WTC11 (cell line): Measurements from ENCODE around the gene ZSCAN5C. TPM values are rescaled to one million over a fixed set of nuclear protein-coding genes. Genes with fewer than 3 reads are reported as not detected.

Experiments
- ATF1 ChIP-seq: sonication (generic); formaldehyde crosslinking; IDR thresholded peaks from 2 replicates; pipeline ENCODE4 v1.8.1; 2023; ENCODE audit warnings: mild to moderate bottlenecking, moderate library complexity, missing genetic modification reagents
- CBFB ChIP-seq: sonication (generic); formaldehyde crosslinking; IDR thresholded peaks from 2 replicates; pipeline ENCODE4 v1.8.1; 2022; ENCODE audit warnings: mild to moderate bottlenecking, low read depth, missing genetic modification reagents
- CREB1 ChIP-seq: sonication (generic); formaldehyde crosslinking; IDR thresholded peaks from 2 replicates; pipeline ENCODE4 v1.8.0; 2023; ENCODE audit warnings: mild to moderate bottlenecking, missing genetic modification reagents
- ELF4 ChIP-seq: sonication (generic); formaldehyde crosslinking; IDR thresholded peaks from 2 replicates; pipeline ENCODE4 v1.8.1; 2022; ENCODE audit warnings: low read depth, mild to moderate bottlenecking, moderate library complexity, missing genetic modification reagents
- ETV6 ChIP-seq: sonication (generic); formaldehyde crosslinking; IDR thresholded peaks from 2 replicates; pipeline ENCODE4 v1.8.1; 2022; ENCODE audit warnings: mild to moderate bottlenecking, missing genetic modification reagents
- FOXP1 ChIP-seq: sonication (generic); formaldehyde crosslinking; IDR thresholded peaks from 2 replicates; pipeline ENCODE4 v1.8.0; 2022; ENCODE audit warnings: missing genetic modification reagents, mild to moderate bottlenecking, moderate library complexity, borderline replicate concordance
- GRHL2 ChIP-seq: fragments of 250-450 bp; sonication (Bioruptor Pico); IDR thresholded peaks from 2 replicates; pipeline ENCODE4 v1.8.0; 2022; ENCODE audit warnings: mild to moderate bottlenecking, moderate library complexity; ENCODE audit not compliant: insufficient replicate concordance, severe bottlenecking
- JUN ChIP-seq: sonication (generic); formaldehyde crosslinking; IDR thresholded peaks from 2 replicates; pipeline ENCODE4 v1.8.0; 2023; ENCODE audit warnings: mild to moderate bottlenecking, missing genetic modification reagents
- NFE2L1 ChIP-seq: sonication (generic); formaldehyde crosslinking; IDR thresholded peaks from 2 replicates; pipeline ENCODE4 v1.8.1; 2023; ENCODE audit warnings: missing genetic modification reagents
- NR1H2 ChIP-seq: sonication (generic); formaldehyde crosslinking; IDR thresholded peaks from 2 replicates; pipeline ENCODE4 v1.9.0; 2021; ENCODE audit warnings: mild to moderate bottlenecking, moderate library complexity, missing genetic modification reagents
- SMAD4 ChIP-seq: sonication (generic); formaldehyde crosslinking; IDR thresholded peaks from 2 replicates; pipeline ENCODE4 v1.8.0; 2022; ENCODE audit warnings: mild to moderate bottlenecking, missing genetic modification reagents
- ZNF263 ChIP-seq: sonication (generic); formaldehyde crosslinking; IDR thresholded peaks from 2 replicates; pipeline ENCODE4 v1.8.1; 2022; ENCODE audit warnings: low read depth, mild to moderate bottlenecking, moderate library complexity, missing genetic modification reagents
- ZNF317 ChIP-seq: sonication (generic); formaldehyde crosslinking; IDR thresholded peaks from 2 replicates; pipeline ENCODE4 v1.8.1; 2023; ENCODE audit warnings: low read depth, mild to moderate bottlenecking, moderate library complexity, missing genetic modification reagents, borderline replicate concordance
- ZNF423 ChIP-seq: fragments of 250-450 bp; sonication (Bioruptor Pico); IDR thresholded peaks from 2 replicates; pipeline ENCODE4 v2.1.2; 2022; ENCODE audit warnings: mild to moderate bottlenecking, moderate library complexity
- total RNA-seq: library from RNA; stranded (reverse); gene quantifications from 3 replicates; pipeline ENCODE4 v1.2.3, GENCODE V29; 2021
- TF ChIP-seq, protein P1 (sequence below): sonication (generic); formaldehyde crosslinking; IDR thresholded peaks from 2 replicates; pipeline ENCODE4 v1.8.1; 2023; ENCODE audit warnings: mild to moderate bottlenecking, missing genetic modification reagents, moderate library complexity
- TF ChIP-seq, protein P2 (sequence below): sonication (generic); formaldehyde crosslinking; IDR thresholded peaks from 2 replicates; pipeline ENCODE4 v1.8.1; 2022; ENCODE audit warnings: mild to moderate bottlenecking, moderate library complexity, missing genetic modification reagents
- TF ChIP-seq, protein P3 (sequence below): sonication (generic); formaldehyde crosslinking; IDR thresholded peaks from 2 replicates; pipeline ENCODE4 v1.8.0; 2023; ENCODE audit warnings: mild to moderate bottlenecking, missing genetic modification reagents
- TF ChIP-seq, protein P4 (sequence below): sonication (generic); formaldehyde crosslinking; IDR thresholded peaks from 2 replicates; pipeline ENCODE4 v1.8.1; 2023; ENCODE audit warnings: mild to moderate bottlenecking, missing genetic modification reagents, moderate library complexity
- TF ChIP-seq, protein P5 (sequence below): sonication (generic); formaldehyde crosslinking; IDR thresholded peaks from 2 replicates; pipeline ENCODE4 v1.8.1; 2023; ENCODE audit warnings: mild to moderate bottlenecking, missing genetic modification reagents
- TF ChIP-seq, protein P6 (sequence below): sonication (generic); formaldehyde crosslinking; conservative IDR thresholded peaks from 2 replicates; pipeline ENCODE4 v1.8.1; 2023; ENCODE audit warnings: mild to moderate bottlenecking, low read depth, missing genetic modification reagents, moderate library complexity
- TF ChIP-seq, protein P7 (sequence below): sonication (generic); formaldehyde crosslinking; IDR thresholded peaks from 2 replicates; pipeline ENCODE4 v1.8.0; 2023; ENCODE audit warnings: missing genetic modification reagents
- TF ChIP-seq, protein P8 (sequence below): fragments of 250-450 bp; sonication (Bioruptor Pico); IDR thresholded peaks from 2 replicates; pipeline ENCODE4 v1.9.0; 2021; ENCODE audit warnings: mild to moderate bottlenecking, borderline replicate concordance

ZSCAN5C gene
- total RNA-seq, 1 experiment from 2014 or later, result not detected

DNA sequence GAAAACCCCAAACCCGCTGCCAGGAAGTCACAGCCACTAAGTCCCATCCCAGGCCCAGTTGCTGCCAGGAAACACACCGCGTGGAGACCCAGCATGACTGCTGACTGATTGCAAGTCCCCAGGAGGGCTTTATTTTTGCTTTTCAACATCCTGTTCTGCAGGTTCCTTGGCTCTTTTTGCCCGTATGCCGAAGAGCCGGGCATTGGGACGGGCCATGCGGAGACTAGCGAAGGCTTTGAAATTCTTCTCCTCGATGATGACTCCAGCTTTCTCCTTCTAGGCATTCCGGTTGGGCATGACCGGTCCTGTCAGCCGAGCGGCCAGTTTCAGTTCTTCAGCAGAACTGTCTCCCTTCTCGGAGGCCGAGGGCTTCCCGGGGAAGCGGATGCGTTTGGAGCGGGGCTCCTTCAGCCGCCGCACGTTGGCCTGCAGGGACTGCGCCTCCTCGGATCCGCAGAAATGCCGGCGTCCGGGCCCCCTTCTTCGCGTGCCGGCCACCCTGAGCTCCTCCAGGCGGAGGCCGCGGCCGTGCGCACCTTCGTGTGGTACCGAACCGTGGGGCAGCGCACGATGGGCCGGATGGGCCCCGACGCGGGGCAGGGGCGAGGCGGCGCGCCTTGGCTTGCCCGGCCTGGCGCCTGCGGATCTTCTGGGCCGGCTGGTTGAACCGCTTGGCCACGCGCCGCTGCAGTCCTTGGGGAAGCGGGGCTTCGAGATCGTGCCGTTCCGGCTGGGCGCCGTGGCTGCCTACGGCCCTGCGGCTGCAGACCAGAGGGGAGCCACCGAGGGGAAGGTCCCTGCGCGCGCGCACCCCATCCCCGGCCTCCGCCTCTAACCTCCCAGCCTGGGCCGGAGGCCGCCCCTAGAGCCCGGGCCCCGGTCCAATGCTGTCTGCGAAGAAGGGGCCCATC, 15.2 kb downstream of the ZSCAN5C start (continued):
- TF ChIP-seq, protein P1, sequence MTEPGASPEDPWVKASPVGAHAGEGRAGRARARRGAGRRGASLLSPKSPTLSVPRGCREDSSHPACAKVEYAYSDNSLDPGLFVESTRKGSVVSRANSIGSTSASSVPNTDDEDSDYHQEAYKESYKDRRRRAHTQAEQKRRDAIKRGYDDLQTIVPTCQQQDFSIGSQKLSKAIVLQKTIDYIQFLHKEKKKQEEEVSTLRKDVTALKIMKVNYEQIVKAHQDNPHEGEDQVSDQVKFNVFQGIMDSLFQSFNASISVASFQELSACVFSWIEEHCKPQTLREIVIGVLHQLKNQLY (CRISPR knock-in tag), result no peak
- TF ChIP-seq, protein P2, sequence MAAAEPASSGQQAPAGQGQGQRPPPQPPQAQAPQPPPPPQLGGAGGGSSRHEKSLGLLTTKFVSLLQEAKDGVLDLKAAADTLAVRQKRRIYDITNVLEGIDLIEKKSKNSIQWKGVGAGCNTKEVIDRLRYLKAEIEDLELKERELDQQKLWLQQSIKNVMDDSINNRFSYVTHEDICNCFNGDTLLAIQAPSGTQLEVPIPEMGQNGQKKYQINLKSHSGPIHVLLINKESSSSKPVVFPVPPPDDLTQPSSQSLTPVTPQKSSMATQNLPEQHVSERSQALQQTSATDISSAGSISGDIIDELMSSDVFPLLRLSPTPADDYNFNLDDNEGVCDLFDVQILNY, result no peak
- no peak for TF ChIP-seq ELF4 (CRISPR knock-in tag)
- peak; percentile 40; the same call in 1 of the 2 replicates for TF ChIP-seq NFE2L1 (CRISPR knock-in tag)
- 0 out of 2 replicates have a peak, but pooled peaks have one; percentile 21 for TF ChIP-seq ZNF317 (CRISPR knock-in tag)
- TF ChIP-seq, protein P3, sequence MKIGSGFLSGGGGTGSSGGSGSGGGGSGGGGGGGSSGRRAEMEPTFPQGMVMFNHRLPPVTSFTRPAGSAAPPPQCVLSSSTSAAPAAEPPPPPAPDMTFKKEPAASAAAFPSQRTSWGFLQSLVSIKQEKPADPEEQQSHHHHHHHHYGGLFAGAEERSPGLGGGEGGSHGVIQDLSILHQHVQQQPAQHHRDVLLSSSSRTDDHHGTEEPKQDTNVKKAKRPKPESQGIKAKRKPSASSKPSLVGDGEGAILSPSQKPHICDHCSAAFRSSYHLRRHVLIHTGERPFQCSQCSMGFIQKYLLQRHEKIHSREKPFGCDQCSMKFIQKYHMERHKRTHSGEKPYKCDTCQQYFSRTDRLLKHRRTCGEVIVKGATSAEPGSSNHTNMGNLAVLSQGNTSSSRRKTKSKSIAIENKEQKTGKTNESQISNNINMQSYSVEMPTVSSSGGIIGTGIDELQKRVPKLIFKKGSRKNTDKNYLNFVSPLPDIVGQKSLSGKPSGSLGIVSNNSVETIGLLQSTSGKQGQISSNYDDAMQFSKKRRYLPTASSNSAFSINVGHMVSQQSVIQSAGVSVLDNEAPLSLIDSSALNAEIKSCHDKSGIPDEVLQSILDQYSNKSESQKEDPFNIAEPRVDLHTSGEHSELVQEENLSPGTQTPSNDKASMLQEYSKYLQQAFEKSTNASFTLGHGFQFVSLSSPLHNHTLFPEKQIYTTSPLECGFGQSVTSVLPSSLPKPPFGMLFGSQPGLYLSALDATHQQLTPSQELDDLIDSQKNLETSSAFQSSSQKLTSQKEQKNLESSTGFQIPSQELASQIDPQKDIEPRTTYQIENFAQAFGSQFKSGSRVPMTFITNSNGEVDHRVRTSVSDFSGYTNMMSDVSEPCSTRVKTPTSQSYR, result no peak
- TF ChIP-seq, protein P4, sequence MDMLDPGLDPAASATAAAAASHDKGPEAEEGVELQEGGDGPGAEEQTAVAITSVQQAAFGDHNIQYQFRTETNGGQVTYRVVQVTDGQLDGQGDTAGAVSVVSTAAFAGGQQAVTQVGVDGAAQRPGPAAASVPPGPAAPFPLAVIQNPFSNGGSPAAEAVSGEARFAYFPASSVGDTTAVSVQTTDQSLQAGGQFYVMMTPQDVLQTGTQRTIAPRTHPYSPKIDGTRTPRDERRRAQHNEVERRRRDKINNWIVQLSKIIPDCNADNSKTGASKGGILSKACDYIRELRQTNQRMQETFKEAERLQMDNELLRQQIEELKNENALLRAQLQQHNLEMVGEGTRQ (CRISPR knock-in tag), result no peak
- TF ChIP-seq, protein P5, sequence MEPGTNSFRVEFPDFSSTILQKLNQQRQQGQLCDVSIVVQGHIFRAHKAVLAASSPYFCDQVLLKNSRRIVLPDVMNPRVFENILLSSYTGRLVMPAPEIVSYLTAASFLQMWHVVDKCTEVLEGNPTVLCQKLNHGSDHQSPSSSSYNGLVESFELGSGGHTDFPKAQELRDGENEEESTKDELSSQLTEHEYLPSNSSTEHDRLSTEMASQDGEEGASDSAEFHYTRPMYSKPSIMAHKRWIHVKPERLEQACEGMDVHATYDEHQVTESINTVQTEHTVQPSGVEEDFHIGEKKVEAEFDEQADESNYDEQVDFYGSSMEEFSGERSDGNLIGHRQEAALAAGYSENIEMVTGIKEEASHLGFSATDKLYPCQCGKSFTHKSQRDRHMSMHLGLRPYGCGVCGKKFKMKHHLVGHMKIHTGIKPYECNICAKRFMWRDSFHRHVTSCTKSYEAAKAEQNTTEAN (CRISPR knock-in tag), result no peak
- TF ChIP-seq NR1H2 (CRISPR knock-in tag), result no peak
- TF ChIP-seq, protein P6, sequence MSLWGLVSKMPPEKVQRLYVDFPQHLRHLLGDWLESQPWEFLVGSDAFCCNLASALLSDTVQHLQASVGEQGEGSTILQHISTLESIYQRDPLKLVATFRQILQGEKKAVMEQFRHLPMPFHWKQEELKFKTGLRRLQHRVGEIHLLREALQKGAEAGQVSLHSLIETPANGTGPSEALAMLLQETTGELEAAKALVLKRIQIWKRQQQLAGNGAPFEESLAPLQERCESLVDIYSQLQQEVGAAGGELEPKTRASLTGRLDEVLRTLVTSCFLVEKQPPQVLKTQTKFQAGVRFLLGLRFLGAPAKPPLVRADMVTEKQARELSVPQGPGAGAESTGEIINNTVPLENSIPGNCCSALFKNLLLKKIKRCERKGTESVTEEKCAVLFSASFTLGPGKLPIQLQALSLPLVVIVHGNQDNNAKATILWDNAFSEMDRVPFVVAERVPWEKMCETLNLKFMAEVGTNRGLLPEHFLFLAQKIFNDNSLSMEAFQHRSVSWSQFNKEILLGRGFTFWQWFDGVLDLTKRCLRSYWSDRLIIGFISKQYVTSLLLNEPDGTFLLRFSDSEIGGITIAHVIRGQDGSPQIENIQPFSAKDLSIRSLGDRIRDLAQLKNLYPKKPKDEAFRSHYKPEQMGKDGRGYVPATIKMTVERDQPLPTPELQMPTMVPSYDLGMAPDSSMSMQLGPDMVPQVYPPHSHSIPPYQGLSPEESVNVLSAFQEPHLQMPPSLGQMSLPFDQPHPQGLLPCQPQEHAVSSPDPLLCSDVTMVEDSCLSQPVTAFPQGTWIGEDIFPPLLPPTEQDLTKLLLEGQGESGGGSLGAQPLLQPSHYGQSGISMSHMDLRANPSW (CRISPR knock-in tag), result no peak
- no peak for TF ChIP-seq SMAD4 (CRISPR knock-in tag)
- TF ChIP-seq ZNF423 (CRISPR knock-in tag), result no peak
- no peak for TF ChIP-seq GRHL2 (CRISPR knock-in tag)
- TF ChIP-seq CBFB (CRISPR knock-in tag), result no peak
- TF ChIP-seq, protein P7, sequence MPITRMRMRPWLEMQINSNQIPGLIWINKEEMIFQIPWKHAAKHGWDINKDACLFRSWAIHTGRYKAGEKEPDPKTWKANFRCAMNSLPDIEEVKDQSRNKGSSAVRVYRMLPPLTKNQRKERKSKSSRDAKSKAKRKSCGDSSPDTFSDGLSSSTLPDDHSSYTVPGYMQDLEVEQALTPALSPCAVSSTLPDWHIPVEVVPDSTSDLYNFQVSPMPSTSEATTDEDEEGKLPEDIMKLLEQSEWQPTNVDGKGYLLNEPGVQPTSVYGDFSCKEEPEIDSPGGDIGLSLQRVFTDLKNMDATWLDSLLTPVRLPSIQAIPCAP, result 0 out of 2 replicates have a peak, but pooled peaks have one; percentile 34
- TF ChIP-seq ZNF263 (CRISPR knock-in tag), result no peak
- TF ChIP-seq FOXP1 (CRISPR knock-in tag), result peak; percentile 16; the same call in 1 of the 2 replicates
- TF ChIP-seq CREB1, result no peak
- TF ChIP-seq JUN, result no peak
- TF ChIP-seq, protein P8, sequence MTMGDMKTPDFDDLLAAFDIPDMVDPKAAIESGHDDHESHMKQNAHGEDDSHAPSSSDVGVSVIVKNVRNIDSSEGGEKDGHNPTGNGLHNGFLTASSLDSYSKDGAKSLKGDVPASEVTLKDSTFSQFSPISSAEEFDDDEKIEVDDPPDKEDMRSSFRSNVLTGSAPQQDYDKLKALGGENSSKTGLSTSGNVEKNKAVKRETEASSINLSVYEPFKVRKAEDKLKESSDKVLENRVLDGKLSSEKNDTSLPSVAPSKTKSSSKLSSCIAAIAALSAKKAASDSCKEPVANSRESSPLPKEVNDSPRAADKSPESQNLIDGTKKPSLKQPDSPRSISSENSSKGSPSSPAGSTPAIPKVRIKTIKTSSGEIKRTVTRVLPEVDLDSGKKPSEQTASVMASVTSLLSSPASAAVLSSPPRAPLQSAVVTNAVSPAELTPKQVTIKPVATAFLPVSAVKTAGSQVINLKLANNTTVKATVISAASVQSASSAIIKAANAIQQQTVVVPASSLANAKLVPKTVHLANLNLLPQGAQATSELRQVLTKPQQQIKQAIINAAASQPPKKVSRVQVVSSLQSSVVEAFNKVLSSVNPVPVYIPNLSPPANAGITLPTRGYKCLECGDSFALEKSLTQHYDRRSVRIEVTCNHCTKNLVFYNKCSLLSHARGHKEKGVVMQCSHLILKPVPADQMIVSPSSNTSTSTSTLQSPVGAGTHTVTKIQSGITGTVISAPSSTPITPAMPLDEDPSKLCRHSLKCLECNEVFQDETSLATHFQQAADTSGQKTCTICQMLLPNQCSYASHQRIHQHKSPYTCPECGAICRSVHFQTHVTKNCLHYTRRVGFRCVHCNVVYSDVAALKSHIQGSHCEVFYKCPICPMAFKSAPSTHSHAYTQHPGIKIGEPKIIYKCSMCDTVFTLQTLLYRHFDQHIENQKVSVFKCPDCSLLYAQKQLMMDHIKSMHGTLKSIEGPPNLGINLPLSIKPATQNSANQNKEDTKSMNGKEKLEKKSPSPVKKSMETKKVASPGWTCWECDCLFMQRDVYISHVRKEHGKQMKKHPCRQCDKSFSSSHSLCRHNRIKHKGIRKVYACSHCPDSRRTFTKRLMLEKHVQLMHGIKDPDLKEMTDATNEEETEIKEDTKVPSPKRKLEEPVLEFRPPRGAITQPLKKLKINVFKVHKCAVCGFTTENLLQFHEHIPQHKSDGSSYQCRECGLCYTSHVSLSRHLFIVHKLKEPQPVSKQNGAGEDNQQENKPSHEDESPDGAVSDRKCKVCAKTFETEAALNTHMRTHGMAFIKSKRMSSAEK (CRISPR knock-in tag), result no peak
- no peak for TF ChIP-seq ATF1 (CRISPR knock-in tag)
- TF ChIP-seq ETV6 (CRISPR knock-in tag), result no peak
